Esophagus squamous epithelium (tissue), 5 donors: ENCODE data around the gene PMP22. TPM values are rescaled to one million over a fixed set of nuclear protein-coding genes. Genes with fewer than 3 reads are reported as not detected.

Experiments
- DNase-seq: peaks from one replicate; lab custom pipeline; 2025; lab: John Stamatoyannopoulos, UW
- H3K27ac ChIP-seq, 4 donors: fragments of 200-600 bp; sonication (generic); one replicate each; pipeline ENCODE4 v1.5.1; 2016 to 2019; ENCODE audit warnings: mild to moderate bottlenecking in 1 of 4
- H3K27me3 ChIP-seq, 4 donors: fragments of 200-600 bp; sonication (generic); 1 replicate in 3 of 4; 2 replicates in 1 of 4; pipeline versions ENCODE4 v1.5.1 to v1.6.0; 2017 to 2021; ENCODE audit warnings: antibody characterized with exemption in 1 of 4
- H3K36me3 ChIP-seq, 3 donors: fragments of 200-600 bp; sonication (generic); one replicate each; pipeline ENCODE4 v1.5.1; 2016 to 2019
- H3K4me1 ChIP-seq, 3 donors: fragments of 200-600 bp; sonication (generic); one replicate each; pipeline ENCODE4 v1.5.1; 2017 to 2019
- H3K4me3 ChIP-seq, 4 donors: fragments of 200-600 bp; sonication (generic); 1 replicate in 3 of 4; 2 replicates in 1 of 4; pipeline ENCODE4 v1.5.1; 2016 to 2019; ENCODE audit warnings: mild to moderate bottlenecking in 2 of 4, moderate library complexity in 1 of 4
- H3K9me3 ChIP-seq, 3 donors: fragments of 200-600 bp; sonication (generic); one replicate each; pipeline ENCODE4 v1.5.1; 2016 to 2019
- POLR2A ChIP-seq, 4 donors: fragments of 450-650 bp; IDR thresholded peaks; one replicate each; pipeline ENCODE4 v1.6.1; 2017; ENCODE audit warnings: antibody characterized with exemption in 4 of 4, mild to moderate bottlenecking in 4 of 4, moderate library complexity in 3 of 4
- WGBS, 2 donors: methylation state at CpG; one replicate each; pipeline ENCODE4 v1.1.5; 2018; 5-methylcytosine and 5-hydroxymethylcytosine counted together
- intact Hi-C: fragments of 100-400 bp; cut with DNase I; formaldehyde crosslinking; loops from one replicate; pipeline ENCODE4 v1.15.0; 2022
- total RNA-seq, 4 donors: library from RNA; depleted of rRNA; stranded (reverse); fragments of >200 nt; gene quantifications; one replicate each; pipeline ENCODE4 v1.1.0, GENCODE V29; 2016
- TF ChIP-seq, protein P1 (sequence below), 6 experiments: fragments of 450-650 bp in 4 of 6; fragments of 200-600 bp in 2 of 6; sonication (generic) in 2 of 6; IDR thresholded peaks; one replicate each; pipeline ENCODE4 v1.5.1; 2016 to 2019; ENCODE audit warnings: antibody characterized with exemption in 6 of 6, mild to moderate bottlenecking in 4 of 6, moderate library complexity in 4 of 6
- donor health status: DM: yes; HTN: yes; CAD: no.

The PMP22 gene
- total RNA-seq, 4 donors from 2014 or later: 4.0 to 102 (median 27.3) TPM

DNA sequence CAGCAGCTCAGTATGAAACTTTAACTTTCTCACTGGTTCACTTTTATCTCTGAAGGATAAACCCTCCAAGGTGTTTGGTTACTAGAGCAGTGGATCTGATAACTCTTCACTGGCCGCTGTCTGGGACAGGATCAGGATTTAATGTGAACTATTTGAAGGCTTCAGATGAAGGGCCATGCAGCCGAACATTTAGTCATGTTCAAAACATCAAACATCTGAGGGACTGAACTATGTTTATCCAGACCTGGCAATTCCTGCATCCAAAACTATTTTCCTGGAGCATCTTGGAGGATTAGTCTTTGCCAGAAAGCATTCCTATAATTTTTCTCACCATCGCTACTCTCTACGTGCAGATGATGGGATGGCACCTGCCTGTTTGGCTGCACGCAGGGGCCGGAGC is 20.3 kb upstream of the PMP22 start:
- peaks cover 0 to 10% (median 0%) of the 10 kb centered on the region in 4 donors for H3K27me3 ChIP-seq
- H3K27ac ChIP-seq: no peak overlapping the region
- H3K9me3 ChIP-seq: no peaks in the 10 kb centered on the region
- no peaks in the 10 kb centered on the region for H3K36me3 ChIP-seq
- intact Hi-C loops: no loop called here
- TF ChIP-seq POLR2A (IDR thresholded peaks at IDR 0.05): no peak
- TF ChIP-seq, protein P1, sequence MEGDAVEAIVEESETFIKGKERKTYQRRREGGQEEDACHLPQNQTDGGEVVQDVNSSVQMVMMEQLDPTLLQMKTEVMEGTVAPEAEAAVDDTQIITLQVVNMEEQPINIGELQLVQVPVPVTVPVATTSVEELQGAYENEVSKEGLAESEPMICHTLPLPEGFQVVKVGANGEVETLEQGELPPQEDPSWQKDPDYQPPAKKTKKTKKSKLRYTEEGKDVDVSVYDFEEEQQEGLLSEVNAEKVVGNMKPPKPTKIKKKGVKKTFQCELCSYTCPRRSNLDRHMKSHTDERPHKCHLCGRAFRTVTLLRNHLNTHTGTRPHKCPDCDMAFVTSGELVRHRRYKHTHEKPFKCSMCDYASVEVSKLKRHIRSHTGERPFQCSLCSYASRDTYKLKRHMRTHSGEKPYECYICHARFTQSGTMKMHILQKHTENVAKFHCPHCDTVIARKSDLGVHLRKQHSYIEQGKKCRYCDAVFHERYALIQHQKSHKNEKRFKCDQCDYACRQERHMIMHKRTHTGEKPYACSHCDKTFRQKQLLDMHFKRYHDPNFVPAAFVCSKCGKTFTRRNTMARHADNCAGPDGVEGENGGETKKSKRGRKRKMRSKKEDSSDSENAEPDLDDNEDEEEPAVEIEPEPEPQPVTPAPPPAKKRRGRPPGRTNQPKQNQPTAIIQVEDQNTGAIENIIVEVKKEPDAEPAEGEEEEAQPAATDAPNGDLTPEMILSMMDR (IDR thresholded peaks at IDR 0.05): no peak
- DNase-seq: no peak
- H3K4me1 ChIP-seq: peaks cover 0 to 12% (median 0%) of the 10 kb centered on the region in 3 donors
- WGBS, 2 donors: 82 to 92% methylated on average over 6 of the region's 6 CpGs
- no peak overlapping the region for H3K4me3 ChIP-seq

DNA sequence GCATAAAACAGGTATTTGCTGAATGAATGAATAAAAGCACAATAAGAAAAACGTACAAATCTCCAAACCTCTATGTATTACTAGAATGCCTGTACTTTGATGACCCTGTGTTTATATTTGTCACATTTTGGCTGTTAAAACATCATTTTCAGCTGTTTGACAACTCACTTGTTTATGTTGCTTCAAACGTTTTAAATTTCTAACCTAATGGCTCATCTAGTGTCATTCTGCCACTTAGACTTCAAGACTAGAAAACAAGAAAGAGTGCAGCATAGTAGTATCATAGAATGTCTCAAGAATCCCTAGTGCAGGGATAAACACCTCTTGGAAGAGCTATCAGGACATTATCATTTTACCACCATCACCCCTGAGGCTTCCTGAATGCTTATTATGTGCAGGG is 19.4 kb upstream of the PMP22 start:
- H3K4me1 ChIP-seq: peaks cover 0 to 12% (median 0%) of the 10 kb centered on the region in 3 donors
- TF ChIP-seq, protein P1 (IDR thresholded peaks at IDR 0.05): no peak
- TF ChIP-seq POLR2A (IDR thresholded peaks at IDR 0.05): no peak
- no peak overlapping the region for H3K4me3 ChIP-seq
- no peak overlapping the region for H3K27ac ChIP-seq
- no peaks in the 10 kb centered on the region for H3K36me3 ChIP-seq
- H3K27me3 ChIP-seq: peaks cover 0 to 10% (median 0%) of the 10 kb centered on the region in 4 donors
- H3K9me3 ChIP-seq: no peaks in the 10 kb centered on the region
- no peak for DNase-seq
- WGBS, 2 donors: 26 to 49% methylated on average over 2 of the region's 2 CpGs
- intact Hi-C loops: no loop called here

DNA sequence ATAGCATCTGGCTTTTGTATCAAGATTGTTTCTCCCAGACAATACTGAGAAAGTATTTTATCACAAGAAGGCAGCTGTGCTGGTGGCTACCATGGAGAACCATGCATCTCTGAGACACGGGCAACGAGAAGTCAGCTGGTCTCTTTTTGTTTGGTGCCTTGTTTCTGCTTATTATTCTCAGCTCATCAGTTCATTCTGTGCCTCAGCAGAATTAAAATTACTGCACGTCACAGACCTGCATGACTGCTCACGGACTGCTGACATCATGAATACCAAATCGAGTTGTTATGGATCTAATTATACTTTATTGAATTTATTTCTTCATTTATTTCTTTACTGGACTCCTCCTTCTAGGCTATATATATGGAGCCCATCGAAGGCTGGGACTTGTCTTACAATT is 19.0 kb upstream of the PMP22 start:
- H3K27ac ChIP-seq: no peak overlapping the region
- H3K27me3 ChIP-seq: peaks cover 0 to 10% (median 0%) of the 10 kb centered on the region in 4 donors
- intact Hi-C loops: no loop called here
- no peak for DNase-seq
- H3K9me3 ChIP-seq: no peaks in the 10 kb centered on the region
- no peak overlapping the region for H3K4me3 ChIP-seq
- H3K4me1 ChIP-seq: peaks cover 0 to 9% (median 0%) of the 10 kb centered on the region in 3 donors
- WGBS, 2 donors: 80 to 81% methylated on average over 6 of the region's 6 CpGs
- TF ChIP-seq POLR2A (IDR thresholded peaks at IDR 0.05): no peak
- TF ChIP-seq, protein P1 (IDR thresholded peaks at IDR 0.05): no peak
- H3K36me3 ChIP-seq: no peaks in the 10 kb centered on the region

DNA sequence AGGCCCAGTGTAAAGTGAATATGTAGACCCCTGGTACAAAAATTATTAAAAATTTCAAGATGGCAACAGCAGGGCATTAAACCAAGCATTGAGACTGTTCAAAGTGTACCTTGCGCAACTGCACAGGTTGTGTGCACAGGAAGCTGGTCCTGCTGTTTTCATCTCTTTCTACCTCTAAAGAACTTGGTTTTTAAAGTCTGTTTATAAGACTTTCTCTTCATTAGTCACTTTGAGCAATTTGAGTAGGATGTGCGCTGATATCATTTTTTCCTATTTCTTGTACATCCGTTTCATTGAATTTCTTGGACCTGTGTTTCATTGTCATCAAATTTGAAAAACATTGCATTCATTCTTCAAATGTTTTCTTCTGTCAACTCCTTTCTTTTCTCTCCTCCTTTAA is 16.8 kb upstream of the PMP22 start:
- Histone ChIP-seq H3K36me3 (no peaks in the 10 kb centered on the region), H3K4me3 (no peak overlapping the region), H3K27ac (no peak overlapping the region), H3K4me1 (peaks cover 0 to 5% (median 3%) of the 10 kb centered on the region in 3 donors), H3K27me3 (peaks cover 0 to 17% (median 0%) of the 10 kb centered on the region in 4 donors), H3K9me3 (no peaks in the 10 kb centered on the region)
- TF ChIP-seq POLR2A (IDR thresholded peaks at IDR 0.05): no peak
- TF ChIP-seq, protein P1 (IDR thresholded peaks at IDR 0.05): no peak
- DNase-seq: no peak
- intact Hi-C loops: no loop called here
- WGBS, 2 donors: 65 to 66% methylated on average over 2 to 3 of the region's 3 CpGs

DNA sequence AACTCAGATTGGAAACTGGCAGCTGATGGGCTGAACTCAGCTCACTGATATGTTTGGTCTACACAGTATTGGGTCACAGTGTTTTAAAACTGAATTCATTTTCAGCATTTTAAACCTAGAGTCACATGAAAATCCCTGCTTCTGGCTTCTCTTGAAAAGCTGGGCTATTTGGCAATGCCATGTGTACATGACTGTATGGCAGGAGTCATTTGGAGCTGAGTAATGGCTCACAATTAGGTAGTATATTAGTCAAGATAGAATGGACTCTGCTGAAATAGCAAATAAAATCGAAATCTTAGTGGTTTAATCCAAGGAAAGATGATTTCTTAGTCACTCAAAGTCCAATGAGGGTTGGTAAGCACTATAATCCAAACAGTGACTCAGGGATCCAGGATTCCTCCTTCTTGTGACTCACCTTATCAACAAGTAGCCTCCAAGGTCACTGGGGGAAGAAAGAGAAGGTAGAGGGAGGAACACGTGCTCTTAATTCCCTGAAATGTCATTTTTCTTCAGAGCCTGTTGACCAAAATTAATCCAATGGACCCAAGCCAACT is 13.9 kb upstream of the PMP22 start:
- peaks cover 0 to 5% (median 3%) of the 10 kb centered on the region in 3 donors for H3K4me1 ChIP-seq
- DNase-seq: no peak
- H3K27me3 ChIP-seq: peaks cover 0 to 12% (median 0%) of the 10 kb centered on the region in 4 donors
- H3K36me3 ChIP-seq: no peaks in the 10 kb centered on the region
- H3K9me3 ChIP-seq: no peaks in the 10 kb centered on the region
- no peak overlapping the region for H3K27ac ChIP-seq
- no peak overlapping the region for H3K4me3 ChIP-seq
- intact Hi-C loops: no loop called here
- 18 to 25% methylated on average over 2 of the region's 2 CpGs for WGBS, 2 donors
- TF ChIP-seq, protein P1 (IDR thresholded peaks at IDR 0.05): no peak
- no peak for TF ChIP-seq POLR2A (IDR thresholded peaks at IDR 0.05)
